H9 (cell line): ENCODE results near the gene LDLRAP1. TPM values are rescaled to one million over a fixed set of nuclear protein-coding genes. Genes with fewer than 3 reads are reported as not detected.
"Not testable (repeated sequence)": the region's sequence is repeated elsewhere in the genome, so short reads cannot be mapped to it uniquely, and the experiment has no call there.

Experiments
- DNase-seq: peaks from one replicate; pipeline ENCODE4 v3.0.0-alpha.2; 2017
- H2AFZ ChIP-seq: one replicate; pipeline ENCODE4 v1.6.1; 2013; ENCODE audit warnings: mild to moderate bottlenecking, low read length, control low read depth, moderate library complexity
- H2AK5ac ChIP-seq: 2 replicates; pipeline ENCODE4 v1.6.1; 2013; ENCODE audit warnings: low read length, control low read depth, mixed read lengths; ENCODE audit not compliant: insufficient read length
- H2BK120ac ChIP-seq: one replicate; pipeline ENCODE4 v1.6.1; 2013; ENCODE audit warnings: low read depth, mild to moderate bottlenecking, low read length, control low read depth, inconsistent platforms; ENCODE audit not compliant: poor library complexity, severe bottlenecking
- H2BK12ac ChIP-seq: 2 replicates; pipeline ENCODE4 v1.6.1; 2013; ENCODE audit warnings: low read length, control low read depth, mixed read lengths, low read depth; ENCODE audit not compliant: insufficient read length
- H2BK15ac ChIP-seq: 2 replicates; pipeline ENCODE4 v1.6.1; 2013; ENCODE audit warnings: low read depth, low read length, control low read depth
- H2BK20ac ChIP-seq: one replicate; pipeline ENCODE4 v1.6.1; 2013; ENCODE audit warnings: low read depth, mild to moderate bottlenecking, low read length, control low read depth, inconsistent platforms; ENCODE audit not compliant: poor library complexity, severe bottlenecking
- H2BK5ac ChIP-seq: 2 replicates; pipeline ENCODE4 v1.6.1; 2013; ENCODE audit warnings: low read length, control low read depth, mixed read lengths; ENCODE audit not compliant: insufficient read length
- H3K14ac ChIP-seq: 2 replicates; pipeline ENCODE4 v1.6.1; 2013; ENCODE audit warnings: low read length, control low read depth; ENCODE audit not compliant: insufficient read depth
- H3K18ac ChIP-seq: 2 replicates; pipeline ENCODE4 v1.6.1; 2013; ENCODE audit warnings: low read depth, mild to moderate bottlenecking, mixed read lengths, low read length, control low read depth; ENCODE audit not compliant: insufficient read length
- H3K23ac ChIP-seq: 2 replicates; pipeline ENCODE4 v1.6.1; 2013; ENCODE audit warnings: low read length, control low read depth, mixed read lengths, low read depth; ENCODE audit not compliant: insufficient read length
- H3K23me2 ChIP-seq: 2 replicates; pipeline ENCODE4 v1.6.1; 2013; ENCODE audit warnings: low read depth, mild to moderate bottlenecking, mixed read lengths, low read length, control low read depth; ENCODE audit not compliant: insufficient read length, poor library complexity, severe bottlenecking
- H3K27ac ChIP-seq: 2 replicates; pipeline ENCODE4 v1.5.1; 2013; ENCODE audit warnings: low read length, control low read depth, mixed read lengths, low read depth; ENCODE audit not compliant: insufficient read length
- H3K27me3 ChIP-seq: 2 replicates; pipeline ENCODE4 v1.6.1; 2013; ENCODE audit warnings: low read length, control low read depth, inconsistent platforms; ENCODE audit not compliant: insufficient read depth
- H3K4ac ChIP-seq: 2 replicates; pipeline ENCODE4 v1.6.1; 2013; ENCODE audit warnings: low read depth, mild to moderate bottlenecking, control low read depth, inconsistent platforms, low read length, moderate library complexity
- H3K4me1 ChIP-seq: 2 replicates; pipeline ENCODE4 v1.6.1; 2013; ENCODE audit warnings: low read length, control low read depth, inconsistent platforms; ENCODE audit not compliant: insufficient read depth
- H3K4me2 ChIP-seq: 2 replicates; pipeline ENCODE4 v1.6.1; 2013; ENCODE audit warnings: low read length, control low read depth, mixed read lengths; ENCODE audit not compliant: insufficient read length, insufficient read depth
- H3K56ac ChIP-seq: 2 replicates; pipeline ENCODE4 v1.6.1; 2013; ENCODE audit warnings: low read depth, mild to moderate bottlenecking, mixed read lengths, low read length, control low read depth; ENCODE audit not compliant: insufficient read length
- H3K79me1 ChIP-seq: 2 replicates; pipeline ENCODE4 v1.6.1; 2013; ENCODE audit warnings: low read depth, mild to moderate bottlenecking, moderate library complexity, low read length, control low read depth, inconsistent platforms; ENCODE audit not compliant: insufficient read depth, poor library complexity, severe bottlenecking
- H3K79me2 ChIP-seq: 2 replicates; pipeline ENCODE4 v1.6.1; 2013; ENCODE audit warnings: low read length, control low read depth, inconsistent platforms; ENCODE audit not compliant: insufficient read depth
- H3K9ac ChIP-seq: 2 replicates; pipeline ENCODE4 v1.6.1; 2013; ENCODE audit warnings: low read length, control low read depth, mixed read lengths; ENCODE audit not compliant: insufficient read length; ENCODE audit errors: extremely low read depth
- H3K9me3 ChIP-seq: one replicate; pipeline ENCODE4 v1.6.1; 2013; ENCODE audit warnings: low read depth, low read length, inconsistent platforms; ENCODE audit not compliant: control insufficient read depth
- H3T11ph ChIP-seq: one replicate; pipeline ENCODE4 v1.6.1; 2013; ENCODE audit warnings: mild to moderate bottlenecking, low read length, control low read depth, inconsistent platforms
- H4K20me1 ChIP-seq: one replicate; pipeline ENCODE4 v1.6.1; 2013; ENCODE audit not compliant: control insufficient read depth, insufficient read length, insufficient read depth
- H4K5ac ChIP-seq: 2 replicates; pipeline ENCODE4 v1.6.1; 2013; ENCODE audit warnings: low read depth, mild to moderate bottlenecking, mixed read lengths, low read length, control low read depth; ENCODE audit not compliant: insufficient read length
- H4K8ac ChIP-seq: replicated peaks from 2 replicates; pipeline ENCODE4 v1.6.1; 2013; ENCODE audit warnings: low read length, control low read depth, mixed read lengths, low read depth; ENCODE audit not compliant: insufficient read length
- H4K91ac ChIP-seq: 2 replicates; pipeline ENCODE4 v1.6.1; 2013; ENCODE audit warnings: low read depth, mild to moderate bottlenecking, moderate library complexity, mixed read lengths, low read length, control low read depth; ENCODE audit not compliant: insufficient read length
- H3K27ac Mint-ChIP-seq, 3 experiments: 2 replicates in 2 of 3; 3 replicates in 1 of 3; pipeline ENCODE4 v1.8.0; 2020 to 2021; ENCODE audit warnings: mixed read lengths in 3 of 3, mild to moderate bottlenecking in 1 of 3, moderate library complexity in 1 of 3
- H3K27me3 Mint-ChIP-seq: 2 replicates; pipeline ENCODE4 v1.8.0; 2021; ENCODE audit warnings: low read depth, mild to moderate bottlenecking, moderate library complexity, mixed read lengths
- H3K36me3 Mint-ChIP-seq, 3 experiments: 2 replicates in 2 of 3; 3 replicates in 1 of 3; pipeline ENCODE4 v1.8.0; 2020 to 2021; ENCODE audit warnings: low read depth in 3 of 3, mixed read lengths in 3 of 3; ENCODE audit not compliant: insufficient read depth in 1 of 3
- H3K4me1 Mint-ChIP-seq, 2 experiments: 2 replicates each; pipeline ENCODE4 v1.8.0; 2020; ENCODE audit warnings: mixed read lengths in 2 of 2
- H3K4me3 Mint-ChIP-seq, 2 experiments: 2 replicates in 1 of 2; 3 replicates in 1 of 2; pipeline ENCODE4 v1.8.0; 2020 to 2021; ENCODE audit warnings: mild to moderate bottlenecking in 2 of 2, mixed read lengths in 2 of 2, moderate library complexity in 1 of 2
- H3K9me3 Mint-ChIP-seq, 2 experiments: 2 replicates in 1 of 2; 3 replicates in 1 of 2; pipeline ENCODE4 v1.8.0; 2020; ENCODE audit warnings: mild to moderate bottlenecking in 2 of 2, mixed read lengths in 2 of 2, moderate library complexity in 1 of 2
- CTCF ChIP-seq: fragments of 200-600 bp; sonication (generic); conservative IDR thresholded peaks from 3 replicates; pipeline ENCODE4 v1.8.0; 2021; ENCODE audit warnings: antibody characterized with exemption, mild to moderate bottlenecking
- WGBS: extraction: QIAGEN DNeasy Blood & Tissue Kit; methylation state at CpG from one replicate; pipeline ENCODE4 v1.1.7; 2013; ENCODE audit warnings: missing lambda C conversion rate, low lambda C conversion rate, mixed read lengths; ENCODE audit not compliant: insufficient read length; ENCODE audit errors: extremely low coverage; 5-methylcytosine and 5-hydroxymethylcytosine counted together
- total RNA-seq: library from RNA; stranded (reverse); gene quantifications from 2 replicates; pipeline ENCODE4 v1.2.1, GENCODE V29; 2021

The LDLRAP1 gene
- total RNA-seq, 1 experiment from 2014 or later = 15.7 TPM

- Histone ChIP-seq H3K56ac (no peak overlapping the region), H2BK120ac (no peak overlapping the region), H3K14ac (no peak overlapping the region), H3K18ac (no peak overlapping the region), H2AK5ac (no peak overlapping the region), H4K91ac (no peak overlapping the region), H3K9ac (no peak overlapping the region), H2BK5ac (no peak overlapping the region), H2BK15ac (no peak overlapping the region), H2BK20ac (no peak overlapping the region), H3K79me2 (no peaks in the 10 kb centered on the region), H3K27ac (no peak overlapping the region), H3T11ph (no peak overlapping the region), H3K27me3 (no peaks in the 10 kb centered on the region), H4K20me1 (no peaks in the 10 kb centered on the region), H3K4me1 (no peaks in the 10 kb centered on the region), H4K8ac (no peak overlapping the region), H3K79me1 (no peaks in the 10 kb centered on the region), H4K5ac (no peak overlapping the region), H3K23me2 (no peaks in the 10 kb centered on the region), H2BK12ac (no peak overlapping the region), H3K9me3 (no peaks in the 10 kb centered on the region), H3K23ac (no peak overlapping the region), H3K4ac (no peak overlapping the region), H3K4me2 (no peak overlapping the region), H2AFZ (no peak overlapping the region)
- no peak for DNase-seq
- peaks cover 12% of the 10 kb centered on the region for H3K27me3 Mint-ChIP-seq
- no peak overlapping the region for H3K27ac Mint-ChIP-seq
- no peak overlapping the region for H3K4me3 Mint-ChIP-seq
- no CpG with 5 or more reads among the region's 7 CpGs for WGBS
- H3K4me1 Mint-ChIP-seq = no peaks in the 10 kb centered on the region
- no peak for TF ChIP-seq CTCF
- peaks cover 0 to 4% of the 10 kb centered on the region in 2 experiments; a peak in 1 of 5 replicates for H3K9me3 Mint-ChIP-seq
- H3K36me3 Mint-ChIP-seq = no peaks in the 10 kb centered on the region; a peak in 1 of 7 replicates
These were observed 56.7 kb downstream of the LDLRAP1 start for GRCh38 chr1:25599969-25600610.

GRCh38 chr1:25600971-25601699 is 57.7 kb downstream of the LDLRAP1 start:
- H3K18ac ChIP-seq, H2BK120ac ChIP-seq, H3K4me1 Mint-ChIP-seq, H3K4me1 ChIP-seq, DNase-seq, H3K36me3 Mint-ChIP-seq, H3K27ac ChIP-seq, H2BK15ac ChIP-seq, H4K91ac ChIP-seq, H3K23ac ChIP-seq, H3K56ac ChIP-seq, H2BK20ac ChIP-seq, H3K79me2 ChIP-seq, H3T11ph ChIP-seq, H3K14ac ChIP-seq, H4K20me1 ChIP-seq, H3K4me2 ChIP-seq, H3K9ac ChIP-seq, H2AK5ac ChIP-seq, H3K23me2 ChIP-seq, H3K4ac ChIP-seq, H3K9me3 ChIP-seq, H4K5ac ChIP-seq, H3K9me3 Mint-ChIP-seq, H4K8ac ChIP-seq, H2BK5ac ChIP-seq, H2AFZ ChIP-seq, H3K79me1 ChIP-seq, H2BK12ac ChIP-seq, H3K27me3 ChIP-seq: not testable (repeated sequence)
- Mint-ChIP-seq H3K27me3 (peaks cover 11% of the 10 kb centered on the region), H3K4me3 (peak overlapping the region in 1 of 2 experiments; percentile 41; a peak in 1 of 5 replicates), H3K27ac (0 out of 7 replicates have a peak overlapping the region, but pooled peaks of 1 of the 3 experiments have one; percentile 68)
- WGBS = no CpG with 5 or more reads among the region's 5 CpGs
